ENCODE results near the gene QRFPR.
A peak's percentile ranks its signal among the peaks of the same experiment; 100 is the strongest.
"Not testable (repeated sequence)": the region's sequence is repeated elsewhere in the genome, so short reads cannot be mapped to it uniquely, and the experiment has no call there.

The QRFPR gene

GRCh38 chr4:121340247-121340646 is 40.6 kb downstream of the QRFPR start:
- no peak for DNase-seq (ENCODE audit: extremely low read depth in 1 of 2, low read depth in 1 of 2)

- DNase-seq (ENCODE audit: extremely low read depth in 1 of 2, low read depth in 1 of 2) = no peak
Measured at GRCh38 chr4:121339824-121340223, 41.0 kb downstream of the QRFPR start.

GRCh38 chr4:121339307-121339706 is 41.5 kb downstream of the QRFPR start:
- no peak for DNase-seq (ENCODE audit: extremely low read depth in 1 of 2, low read depth in 1 of 2)

- no peak for DNase-seq (ENCODE audit: extremely low read depth in 1 of 2, low read depth in 1 of 2)
Measured at GRCh38 chr4:121338518-121338917, 42.3 kb downstream of the QRFPR start.

- DNase-seq (ENCODE audit: extremely low read depth in 1 of 2, low read depth in 1 of 2) = no peak
Measured at GRCh38 chr4:121336706-121337105, 44.1 kb downstream of the QRFPR start.

- DNase-seq (ENCODE audit: extremely low read depth in 1 of 2, low read depth in 1 of 2) = no peak
Measured at GRCh38 chr4:121330180-121330665, 50.6 kb downstream of the QRFPR start.

GRCh38 chr4:121326597-121326996 is 54.2 kb downstream of the QRFPR start:
- no peak for DNase-seq (ENCODE audit: extremely low read depth in 1 of 2, low read depth in 1 of 2)

GRCh38 chr4:121324331-121324730 is 56.5 kb downstream of the QRFPR start:
- DNase-seq (ENCODE audit: extremely low read depth in 1 of 2, low read depth in 1 of 2) = no peak

GRCh38 chr4:121321466-121321865 is 59.4 kb downstream of the QRFPR start:
- no peak for DNase-seq (ENCODE audit: extremely low read depth in 1 of 2, low read depth in 1 of 2)

- DNase-seq (ENCODE audit: extremely low read depth in 1 of 2, low read depth in 1 of 2) = no peak
Measured at GRCh38 chr4:121316091-121316490, 64.7 kb downstream of the QRFPR start.

GRCh38 chr4:121313430-121313829 is 67.4 kb downstream of the QRFPR start:
- DNase-seq (ENCODE audit: extremely low read depth in 1 of 2, low read depth in 1 of 2) = not testable (repeated sequence)

- no peak for DNase-seq (ENCODE audit: extremely low read depth in 1 of 2, low read depth in 1 of 2)
Measured at GRCh38 chr4:121308828-121309227, 72.0 kb downstream of the QRFPR start.

GRCh38 chr4:121308328-121308663 is 72.5 kb downstream of the QRFPR start:
- DNase-seq (ENCODE audit: extremely low read depth in 1 of 2, low read depth in 1 of 2) = no peak

- peak; percentile 7 to 9 for DNase-seq (ENCODE audit: extremely low read depth in 1 of 2, low read depth in 1 of 2)
Measured at GRCh38 chr4:121307445-121308327, 73.1 kb downstream of the QRFPR start.

- DNase-seq (ENCODE audit: extremely low read depth in 1 of 2, low read depth in 1 of 2) = no peak
Measured at GRCh38 chr4:121306931-121307330, 73.9 kb downstream of the QRFPR start.

GRCh38 chr4:121304893-121305292 is 75.9 kb downstream of the QRFPR start:
- no peak for DNase-seq (ENCODE audit: extremely low read depth in 1 of 2, low read depth in 1 of 2)

GRCh38 chr4:121299367-121299766 is 81.5 kb downstream of the QRFPR start:
- no peak for DNase-seq (ENCODE audit: extremely low read depth in 1 of 2, low read depth in 1 of 2)

GRCh38 chr4:121283319-121283718 is 97.5 kb downstream of the QRFPR start:
- no peak for DNase-seq (ENCODE audit: extremely low read depth in 1 of 2, low read depth in 1 of 2)

GRCh38 chr4:121280425-121280824 is 100.4 kb downstream of the QRFPR start:
- DNase-seq (ENCODE audit: extremely low read depth in 1 of 2, low read depth in 1 of 2) = no peak

- DNase-seq (ENCODE audit: extremely low read depth in 1 of 2, low read depth in 1 of 2) = no peak
Measured at GRCh38 chr4:121278811-121279368, 101.9 kb downstream of the QRFPR start.

Measured in stimulated activated CD8-positive, alpha-beta memory T cell treated with anti-CD3 and anti-CD28 coated beads, Interleukin-7, amount 100 ng/mL, for 48 hours (primary cell).